Measurements from ENCODE around the gene TMEM225B.
"Not testable (repeated sequence)": the region's sequence is repeated elsewhere in the genome, so short reads cannot be mapped to it uniquely, and the experiment has no call there.

Gene TMEM225B

DNA sequence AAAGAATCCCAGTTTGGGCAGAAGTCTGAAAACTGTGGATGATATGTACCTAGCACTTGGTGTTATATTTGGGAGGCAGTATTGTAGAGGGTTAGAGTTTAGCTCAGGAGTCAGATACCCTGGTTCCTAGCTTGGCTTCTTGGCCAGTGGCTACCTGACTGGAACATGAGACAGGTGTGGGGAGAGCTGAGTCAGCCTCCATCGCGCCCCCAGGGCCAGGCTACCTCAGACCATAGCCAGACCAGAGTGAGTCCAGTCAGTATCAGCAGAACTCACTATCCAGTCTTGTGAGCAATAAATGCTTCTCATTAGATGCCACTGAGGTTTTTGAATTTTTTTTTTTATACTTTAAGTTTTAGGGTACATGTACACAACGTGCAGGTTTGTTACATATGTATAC, 55.7 kb downstream of the TMEM225B start:
- H3K4me3 ChIP-seq (ENCODE audit: low read depth, low read length), result no peak overlapping the region
- TF ChIP-seq, protein P1, sequence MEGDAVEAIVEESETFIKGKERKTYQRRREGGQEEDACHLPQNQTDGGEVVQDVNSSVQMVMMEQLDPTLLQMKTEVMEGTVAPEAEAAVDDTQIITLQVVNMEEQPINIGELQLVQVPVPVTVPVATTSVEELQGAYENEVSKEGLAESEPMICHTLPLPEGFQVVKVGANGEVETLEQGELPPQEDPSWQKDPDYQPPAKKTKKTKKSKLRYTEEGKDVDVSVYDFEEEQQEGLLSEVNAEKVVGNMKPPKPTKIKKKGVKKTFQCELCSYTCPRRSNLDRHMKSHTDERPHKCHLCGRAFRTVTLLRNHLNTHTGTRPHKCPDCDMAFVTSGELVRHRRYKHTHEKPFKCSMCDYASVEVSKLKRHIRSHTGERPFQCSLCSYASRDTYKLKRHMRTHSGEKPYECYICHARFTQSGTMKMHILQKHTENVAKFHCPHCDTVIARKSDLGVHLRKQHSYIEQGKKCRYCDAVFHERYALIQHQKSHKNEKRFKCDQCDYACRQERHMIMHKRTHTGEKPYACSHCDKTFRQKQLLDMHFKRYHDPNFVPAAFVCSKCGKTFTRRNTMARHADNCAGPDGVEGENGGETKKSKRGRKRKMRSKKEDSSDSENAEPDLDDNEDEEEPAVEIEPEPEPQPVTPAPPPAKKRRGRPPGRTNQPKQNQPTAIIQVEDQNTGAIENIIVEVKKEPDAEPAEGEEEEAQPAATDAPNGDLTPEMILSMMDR (IDR thresholded peaks at IDR 0.05; ENCODE audit: insufficient read depth, low read depth, low read length, missing control alignments), result no peak
- no peak for DNase-seq (ENCODE audit: low read depth)

DNA sequence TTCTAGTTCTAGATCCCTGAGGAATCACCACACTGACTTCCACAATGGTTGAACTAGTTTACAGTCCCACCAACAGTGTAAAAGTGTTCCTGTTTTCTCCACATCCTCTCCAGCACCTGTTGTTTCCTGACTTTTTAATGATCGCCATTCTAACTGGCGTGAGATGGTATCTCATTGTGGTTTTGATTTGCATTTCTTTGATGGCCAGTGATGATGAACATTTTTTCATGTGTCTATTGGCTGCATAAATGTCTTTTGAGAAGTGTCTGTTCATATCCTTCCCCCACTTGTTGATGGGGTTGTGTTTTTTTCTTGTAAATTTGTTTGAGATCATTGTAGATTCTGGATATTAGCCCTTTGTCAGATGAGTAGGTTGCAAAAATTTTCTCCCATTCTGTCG, 56.6 kb downstream of the TMEM225B start:
- not testable (repeated sequence) for DNase-seq (ENCODE audit: low read depth); H3K4me3 ChIP-seq (ENCODE audit: low read depth, low read length)

DNA sequence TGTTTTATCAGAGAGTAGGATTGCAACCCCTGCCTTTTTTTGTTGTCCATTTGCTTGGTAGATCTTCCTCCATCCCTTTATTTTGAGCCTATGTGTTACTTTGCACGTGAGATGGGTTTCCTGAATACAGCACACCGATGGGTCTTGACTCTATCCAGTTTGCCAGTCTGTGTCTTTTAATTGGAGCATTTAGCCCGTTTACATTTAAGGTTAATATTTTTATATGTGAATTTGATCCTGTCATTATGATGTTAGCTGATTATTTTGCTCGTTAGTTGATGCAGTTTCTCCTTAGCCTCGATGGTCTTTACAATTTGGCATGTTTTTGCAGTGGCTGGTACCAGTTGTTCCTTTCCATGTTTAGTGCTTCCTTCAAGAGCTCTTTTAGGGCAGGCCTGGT, 59.8 kb downstream of the TMEM225B start:
- H3K4me3 ChIP-seq (ENCODE audit: low read depth, low read length); DNase-seq (ENCODE audit: low read depth): not testable (repeated sequence)

Measured in GM12865 (cell line).